Transverse colon (tissue), 4 donors: Measurements from ENCODE around the gene CRADD. TPM values are rescaled to one million over a fixed set of nuclear protein-coding genes. Genes with fewer than 3 reads are reported as not detected.
"Not testable (repeated sequence)": the region's sequence is repeated elsewhere in the genome, so short reads cannot be mapped to it uniquely, and the experiment has no call there.

Experiments used
- DNase-seq: peaks from one replicate; pipeline ENCODE4 v3.0.0-alpha.2; 2019
- H3K27ac ChIP-seq, 4 donors: fragments of 200-600 bp; sonication (generic); 2 replicates each; pipeline ENCODE4 v1.5.1; 2016 to 2018; ENCODE audit warnings: inconsistent platforms in 4 of 4
- H3K27me3 ChIP-seq: fragments of 200-600 bp; sonication (generic); 2 replicates; pipeline ENCODE4 v1.5.1; 2017; ENCODE audit warnings: inconsistent platforms
- H3K36me3 ChIP-seq, 4 donors: fragments of 200-600 bp; sonication (generic); 2 replicates each; pipeline ENCODE4 v1.5.1; 2017 to 2019; ENCODE audit warnings: inconsistent platforms in 4 of 4
- H3K4me1 ChIP-seq, 4 donors: fragments of 200-600 bp; sonication (generic); 2 replicates each; pipeline ENCODE4 v1.5.1; 2017 to 2020; ENCODE audit warnings: inconsistent platforms in 4 of 4
- H3K4me3 ChIP-seq, 4 donors: fragments of 200-600 bp; sonication (generic); 1 replicate in 1 of 4; 2 replicates in 3 of 4; pipeline versions ENCODE4 v1.5.1 to v1.6.1; 2017 to 2019; ENCODE audit warnings: inconsistent platforms in 4 of 4
- H3K9me3 ChIP-seq, 2 donors: fragments of 200-600 bp; sonication (generic); 2 replicates each; pipeline ENCODE4 v1.5.1; 2017 to 2019; ENCODE audit warnings: inconsistent platforms in 2 of 2
- CTCF ChIP-seq, 5 experiments: fragments of 200-600 bp in 3 of 5; fragments of 450-650 bp in 2 of 5; sonication (generic) in 3 of 5; IDR thresholded peaks; 1 replicate in 2 of 5; 2 replicates in 3 of 5; pipeline ENCODE4 v1.5.1; 2016 to 2017; ENCODE audit warnings: antibody characterized with exemption in 5 of 5, inconsistent platforms in 3 of 5, mild to moderate bottlenecking in 2 of 5, moderate library complexity in 1 of 5
- EP300 ChIP-seq: sonication (generic); formaldehyde crosslinking; IDR thresholded peaks from one replicate; pipeline ENCODE4 v1.6.1; 2017; ENCODE audit warnings: antibody characterized with exemption, low read depth
- POLR2A ChIP-seq: fragments of 450-650 bp; IDR thresholded peaks from one replicate; pipeline ENCODE4 v1.6.1; 2016; ENCODE audit warnings: antibody characterized with exemption, mild to moderate bottlenecking, moderate library complexity
- POLR2AphosphoS5 ChIP-seq, 3 donors: sonication (generic); formaldehyde crosslinking; IDR thresholded peaks; one replicate each; pipeline ENCODE4 v1.6.1; 2016; ENCODE audit warnings: antibody characterized with exemption in 3 of 3
- WGBS, 2 donors: methylation state at CpG; one replicate each; pipeline ENCODE4 v1.1.5; 2018; ENCODE audit warnings: low coverage in 1 of 2; 5-methylcytosine and 5-hydroxymethylcytosine counted together
- in situ Hi-C, 4 donors: fragments of 200-750 bp; cut with MboI; loops; one replicate each; pipeline versions ENCODE4 v1.15.0 to v1.15.1; 2017; ENCODE audit warnings: low sequenced_read_pairs in 3 of 4, low pct_ligation_motif_present in 1 of 4, low pct_unique_long_range_greater_than_20kb in 1 of 4
- intact Hi-C: fragments of 100-400 bp; cut with DNase I; formaldehyde crosslinking; loops from one replicate; pipeline ENCODE4 v1.15.1; 2023; ENCODE audit warnings: low total_unique reads
- total RNA-seq, 4 donors: library from RNA; depleted of rRNA; stranded (reverse); fragments of >200 nt; gene quantifications; one replicate each; pipeline ENCODE4 v1.1.0, GENCODE V29; 2016

CRADD gene
- total RNA-seq, 4 donors from 2014 or later, result 45.6 to 59.3 (median 56.3) TPM

GRCh38 chr12:93926237-93926636 lies 249.1 kb downstream of the CRADD start:
- intact Hi-C loops (no loop called here), in situ Hi-C loops (no loop called here)
- WGBS, 2 donors, result 87 to 95% methylated on average over 3 to 4 of the region's 4 CpGs

GRCh38 chr12:93929081-93929480 lies 251.9 kb downstream of the CRADD start:
- 88 to 94% methylated on average over 3 to 4 of the region's 4 CpGs for WGBS, 2 donors
- H3K4me1 ChIP-seq, in situ Hi-C loops, intact Hi-C loops, H3K27me3 ChIP-seq, H3K4me3 ChIP-seq, H3K36me3 ChIP-seq, H3K27ac ChIP-seq, DNase-seq: not testable (repeated sequence)
- peaks cover 0 to 10% of the 10 kb centered on the region in 2 donors for H3K9me3 ChIP-seq

More at GRCh38 chr12:93926237-93926636, 249.1 kb downstream of the CRADD start:
- Histone ChIP-seq H3K4me3 (no peak overlapping the region), H3K4me1 (no peaks in the 10 kb centered on the region), H3K36me3 (no peaks in the 10 kb centered on the region), H3K27me3 (no peaks in the 10 kb centered on the region), H3K27ac (no peak overlapping the region), H3K9me3 (peaks cover 0 to 10% of the 10 kb centered on the region in 2 donors)
- no peak for TF ChIP-seq POLR2AphosphoS5 (IDR thresholded peaks at IDR 0.05)
- TF ChIP-seq POLR2A, result no peak
- TF ChIP-seq CTCF (IDR thresholded peaks at IDR 0.05), result no peak
- TF ChIP-seq EP300, result no peak
- no peak for DNase-seq

GRCh38 chr12:93937812-93938211 lies 260.6 kb downstream of the CRADD start:
- TF ChIP-seq POLR2AphosphoS5 (IDR thresholded peaks at IDR 0.05) (no peak), EP300 (no peak), CTCF (IDR thresholded peaks at IDR 0.05) (no peak), POLR2A (no peak)
- Histone ChIP-seq H3K27me3 (no peaks in the 10 kb centered on the region), H3K9me3 (peaks cover 11% of the 10 kb centered on the region in 2 donors), H3K4me1 (no peaks in the 10 kb centered on the region), H3K36me3 (no peaks in the 10 kb centered on the region), H3K27ac (no peak overlapping the region), H3K4me3 (no peak overlapping the region)
- intact Hi-C loops (no loop called here), in situ Hi-C loops (no loop called here)
- DNase-seq, result no peak
- WGBS, 2 donors, result 89 to 94% methylated on average over 7 of the region's 7 CpGs

GRCh38 chr12:93938317-93938716 lies 261.1 kb downstream of the CRADD start:
- no peak for DNase-seq
- Histone ChIP-seq H3K27ac (no peak overlapping the region), H3K4me3 (no peak overlapping the region), H3K27me3 (no peaks in the 10 kb centered on the region), H3K36me3 (no peaks in the 10 kb centered on the region), H3K9me3 (peaks cover 11% of the 10 kb centered on the region in 2 donors), H3K4me1 (no peaks in the 10 kb centered on the region)
- WGBS, 2 donors, result 78 to 79% methylated on average over 2 to 3 of the region's 3 CpGs
- intact Hi-C loops (no loop called here), in situ Hi-C loops (no loop called here)
- TF ChIP-seq EP300, result no peak

- TF ChIP-seq EP300 (no peak), POLR2AphosphoS5 (IDR thresholded peaks at IDR 0.05) (no peak), POLR2A (no peak), CTCF (IDR thresholded peaks at IDR 0.05) (no peak)
- Histone ChIP-seq H3K36me3 (no peaks in the 10 kb centered on the region), H3K4me1 (no peaks in the 10 kb centered on the region), H3K27me3 (no peaks in the 10 kb centered on the region), H3K27ac (no peak overlapping the region), H3K4me3 (no peak overlapping the region), H3K9me3 (peaks cover 11% of the 10 kb centered on the region in 2 donors)
- intact Hi-C loops, result no loop called here
- DNase-seq, result no peak
- 88 to 90% methylated on average over 2 of the region's 2 CpGs for WGBS, 2 donors
- in situ Hi-C loops, result no loop called here
Observed at GRCh38 chr12:93938931-93939330, 261.8 kb downstream of the CRADD start.
